GM12864 (cell line): Measurements from ENCODE around the gene SNED1.

ENCODE experiments used
- DNase-seq: peaks from one replicate; pipeline ENCODE4 v3.0.0-alpha.2; 2011; ENCODE audit warnings: low read depth
- H3K4me3 ChIP-seq: 2 replicates; pipeline ENCODE4 v1.5.1; 2011; ENCODE audit warnings: mild to moderate bottlenecking, low read depth, low read length, control low read depth
- CTCF ChIP-seq: IDR thresholded peaks from 2 replicates; pipeline ENCODE4 v1.5.1; 2011; ENCODE audit warnings: low read depth, mild to moderate bottlenecking, moderate library complexity, low read length, control low read depth, inconsistent platforms; ENCODE audit errors: missing control alignments

SNED1 gene

GRCh38 chr2:240987588-240987987 lies 10.8 kb upstream of the SNED1 start:
- no peak for TF ChIP-seq CTCF
- H3K4me3 ChIP-seq: no peak overlapping the region

GRCh38 chr2:240988146-240988545 lies 10.3 kb upstream of the SNED1 start:
- no peak overlapping the region for H3K4me3 ChIP-seq
- TF ChIP-seq CTCF: no peak
- DNase-seq: no peak

More at GRCh38 chr2:240987588-240987987, 10.8 kb upstream of the SNED1 start:
- no peak for DNase-seq

GRCh38 chr2:240988571-240989271 lies 9.7 kb upstream of the SNED1 start:
- no peak overlapping the region for H3K4me3 ChIP-seq
- no peak for DNase-seq
- no peak for TF ChIP-seq CTCF

GRCh38 chr2:240989451-240990265 lies 8.8 kb upstream of the SNED1 start:
- peak; percentile 74 for TF ChIP-seq CTCF
- DNase-seq: no peak
- H3K4me3 ChIP-seq: no peak overlapping the region

- no peak for TF ChIP-seq CTCF
- H3K4me3 ChIP-seq: no peak overlapping the region
- no peak for DNase-seq
Observed at GRCh38 chr2:240990266-240990529, 8.2 kb upstream of the SNED1 start.

GRCh38 chr2:240990726-240991377 lies 7.6 kb upstream of the SNED1 start:
- TF ChIP-seq CTCF: no peak
- no peak overlapping the region for H3K4me3 ChIP-seq
- DNase-seq: no peak
